Upper lobe of right lung (tissue), 1 donor: ENCODE data around the gene MCC. TPM values are rescaled to one million over a fixed set of nuclear protein-coding genes. Genes with fewer than 3 reads are reported as not detected.

ENCODE experiments used
- ATAC-seq: fragments of 200-7000 bp; cut with Tn5 transposase; one replicate; pipeline ENCODE4 v1.9.1; 2020; ENCODE audit warnings: mild to moderate bottlenecking, moderate library complexity
- DNase-seq: peaks from one replicate; pipeline ENCODE4 v3.0.0-alpha.2; 2020
- H3K27ac ChIP-seq: fragments of 200-600 bp; one replicate; pipeline ENCODE4 v1.8.0; 2022
- H3K27me3 ChIP-seq: fragments of 200-600 bp; one replicate; pipeline ENCODE4 v1.8.0; 2022; ENCODE audit warnings: mild to moderate bottlenecking
- H3K36me3 ChIP-seq: fragments of 200-600 bp; one replicate; pipeline ENCODE4 v1.8.0; 2022
- H3K4me1 ChIP-seq: fragments of 200-600 bp; one replicate; pipeline ENCODE4 v1.8.0; 2022
- H3K4me3 ChIP-seq: fragments of 200-600 bp; one replicate; pipeline ENCODE4 v1.8.0; 2022; ENCODE audit warnings: mild to moderate bottlenecking
- H3K9me3 ChIP-seq: fragments of 200-600 bp; one replicate; pipeline ENCODE4 v1.8.0; 2022
- CTCF ChIP-seq: fragments of 200-600 bp; IDR thresholded peaks from one replicate; pipeline ENCODE4 v1.8.0; 2022; ENCODE audit warnings: antibody characterized with exemption
- intact Hi-C: fragments of 100-400 bp; cut with DNase I; formaldehyde crosslinking; loops from one replicate; pipeline ENCODE4 v1.11.0; 2022
- total RNA-seq: library from RNA; stranded (reverse); fragmentation: NEBNext Ultra II Directional; extraction: Animal tissue kit (Norgen Biotek cat#: 25700); gene quantifications from one replicate; pipeline ENCODE4 v1.2.1, GENCODE V29; 2021
- donor health status: DM: no; HTN: yes; CAD: no; lungs with severe emphysema.

The MCC gene
- total RNA-seq, 1 donor from 2014 or later = 18.6 TPM

GRCh38 chr5:113293068-113293974 lies 194.9 kb downstream of the MCC start:
- intact Hi-C loops = no loop called here
- H3K27me3 ChIP-seq = no peaks in the 10 kb centered on the region
- H3K9me3 ChIP-seq = no peaks in the 10 kb centered on the region
- peaks cover 7% of the 10 kb centered on the region for H3K4me1 ChIP-seq
- peak overlapping the region; percentile 63 for H3K4me3 ChIP-seq
- DNase-seq = no peak
- TF ChIP-seq CTCF = no peak
- H3K36me3 ChIP-seq = no peaks in the 10 kb centered on the region
- H3K27ac ChIP-seq = no peak overlapping the region
- no peak for ATAC-seq

- no peak for TF ChIP-seq CTCF
- intact Hi-C loops = no loop called here
- H3K9me3 ChIP-seq = no peaks in the 10 kb centered on the region
- no peaks in the 10 kb centered on the region for H3K36me3 ChIP-seq
- H3K27me3 ChIP-seq = no peaks in the 10 kb centered on the region
- peaks cover 7% of the 10 kb centered on the region for H3K4me1 ChIP-seq
- no peak overlapping the region for H3K27ac ChIP-seq
- H3K4me3 ChIP-seq = peak overlapping the region; percentile 63
- DNase-seq (no peak), ATAC-seq (no peak)
Observed at GRCh38 chr5:113292462-113292861, 195.8 kb downstream of the MCC start.

- no peak overlapping the region for H3K4me3 ChIP-seq
- intact Hi-C loops = no loop called here
- DNase-seq = no peak
- no peaks in the 10 kb centered on the region for H3K36me3 ChIP-seq
- TF ChIP-seq CTCF = no peak
- no peaks in the 10 kb centered on the region for H3K27me3 ChIP-seq
- ATAC-seq = no peak
- H3K9me3 ChIP-seq = no peaks in the 10 kb centered on the region
- H3K27ac ChIP-seq = no peak overlapping the region
- no peaks in the 10 kb centered on the region for H3K4me1 ChIP-seq
Observed at GRCh38 chr5:113283558-113283957, 204.7 kb downstream of the MCC start.

GRCh38 chr5:113282472-113282871 lies 205.8 kb downstream of the MCC start:
- no peaks in the 10 kb centered on the region for H3K27me3 ChIP-seq

GRCh38 chr5:113281194-113281593 lies 207.1 kb downstream of the MCC start:
- Histone ChIP-seq H3K27ac (no peak overlapping the region), H3K4me1 (no peaks in the 10 kb centered on the region), H3K36me3 (no peaks in the 10 kb centered on the region), H3K27me3 (no peaks in the 10 kb centered on the region), H3K9me3 (no peaks in the 10 kb centered on the region), H3K4me3 (no peak overlapping the region)
- DNase-seq (no peak), ATAC-seq (no peak)
- TF ChIP-seq CTCF = no peak
- intact Hi-C loops = no loop called here

More at GRCh38 chr5:113282472-113282871, 205.8 kb downstream of the MCC start:
- Histone ChIP-seq H3K9me3 (no peaks in the 10 kb centered on the region), H3K4me1 (no peaks in the 10 kb centered on the region), H3K4me3 (no peak overlapping the region), H3K27ac (no peak overlapping the region), H3K36me3 (no peaks in the 10 kb centered on the region)
- DNase-seq = no peak
- intact Hi-C loops = no loop called here
- no peak for TF ChIP-seq CTCF
- ATAC-seq = no peak
